ENCODE data around the gene GOLT1A.

GOLT1A gene

DNA sequence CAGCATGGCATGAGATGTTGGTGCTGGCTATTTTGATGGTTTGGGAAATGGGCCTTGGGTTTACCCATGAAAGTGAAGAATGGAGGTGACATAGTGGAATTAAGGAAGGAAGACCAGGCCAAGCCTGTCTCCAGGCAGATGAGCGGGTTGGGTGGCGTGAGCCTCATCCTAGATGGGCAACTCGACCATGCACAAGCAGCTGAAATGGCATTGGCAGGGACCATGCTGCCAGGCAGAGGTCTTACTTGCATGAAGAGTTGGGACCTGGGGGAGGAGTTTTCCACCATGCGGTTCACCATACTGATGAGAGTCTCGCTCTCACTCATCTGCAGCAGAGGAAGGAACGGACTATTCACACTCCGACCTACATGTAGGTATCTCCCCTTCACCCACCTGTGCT lies 37.5 kb upstream of the GOLT1A start:
- Histone ChIP-seq H4K8ac (ENCODE audit: low read depth, low read length) (no peak overlapping the region), H2BK15ac (replicated peaks; ENCODE audit: low read depth) (no peak overlapping the region), H3K4me2 (ENCODE audit: low read length) (no peak overlapping the region), H3K79me2 (ENCODE audit: control insufficient read depth, insufficient read depth, low read length) (no peaks in the 10 kb centered on the region), H3K27me3 (ENCODE audit: insufficient read depth, low read length, poor library complexity) (no peaks in the 10 kb centered on the region), H3K56ac (ENCODE audit: low read length) (no peak overlapping the region), H3K23ac (ENCODE audit: low read length) (no peak overlapping the region), H2BK5ac (ENCODE audit: low read length) (no peak overlapping the region), H2BK120ac (ENCODE audit: low read depth, low read length) (no peak overlapping the region), H2AK5ac (ENCODE audit: low read length) (no peak overlapping the region), H3K4ac (ENCODE audit: low read depth, low read length) (no peak overlapping the region), H3K18ac (ENCODE audit: low read length) (no peak overlapping the region), H3K27ac (ENCODE audit: low read depth, low read length) (no peak overlapping the region), H3K4me3 (ENCODE audit: low read length) (no peak overlapping the region), H4K5ac (ENCODE audit: low read length) (no peak overlapping the region), H3K36me3 (ENCODE audit: control insufficient read depth, insufficient read depth, low read length) (no peaks in the 10 kb centered on the region), H3K79me1 (ENCODE audit: low read length) (no peaks in the 10 kb centered on the region), H3K9ac (ENCODE audit: low read length) (no peak overlapping the region), H3K4me1 (ENCODE audit: control insufficient read depth, low read depth, low read length) (peaks cover 5% of the 10 kb centered on the region)
- WGBS (ENCODE audit: extremely low coverage, insufficient coverage, low lambda C conversion rate): no CpG with 5 or more reads among the region's 7 CpGs
- no peak for DNase-seq

DNA sequence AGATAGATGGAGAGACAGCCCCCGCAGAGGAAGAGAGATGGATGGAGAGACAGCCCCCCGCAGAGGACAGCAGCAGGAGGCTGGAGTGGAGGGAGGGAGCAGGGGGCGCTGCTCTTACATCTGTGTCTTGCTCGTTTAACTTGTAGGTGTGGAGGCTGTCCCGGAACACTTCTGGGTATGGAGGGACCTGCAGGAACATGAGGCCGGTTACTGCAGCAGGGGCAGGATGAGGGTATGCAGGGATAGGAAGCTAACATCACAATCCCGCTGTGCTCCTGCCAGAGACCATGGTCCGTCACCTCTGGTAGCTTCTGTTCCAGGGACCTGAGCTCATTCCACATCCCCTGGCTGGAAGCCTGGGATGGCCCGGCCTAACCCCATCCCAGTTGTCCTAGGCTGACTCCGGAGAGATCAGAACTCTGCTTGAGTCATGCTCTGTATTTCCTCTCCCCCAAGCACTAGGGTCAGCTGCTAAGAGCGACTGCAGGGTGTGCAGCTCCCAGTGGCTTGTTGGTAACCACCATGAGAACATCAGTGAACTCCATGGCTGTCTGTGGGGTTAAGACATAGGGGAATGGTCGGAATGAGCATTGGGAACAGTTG lies 36.7 kb upstream of the GOLT1A start:
- no peak overlapping the region for H2BK5ac ChIP-seq (ENCODE audit: low read length)
- no peak overlapping the region for H3K4me2 ChIP-seq (ENCODE audit: low read length)
- no peak overlapping the region for H2AK5ac ChIP-seq (ENCODE audit: low read length)
- no peaks in the 10 kb centered on the region for H3K27me3 ChIP-seq (ENCODE audit: insufficient read depth, low read length, poor library complexity)
- no peak overlapping the region for H3K18ac ChIP-seq (ENCODE audit: low read length)
- no peaks in the 10 kb centered on the region for H3K79me2 ChIP-seq (ENCODE audit: control insufficient read depth, insufficient read depth, low read length)
- H3K4ac ChIP-seq (ENCODE audit: low read depth, low read length): no peak overlapping the region
- H3K23ac ChIP-seq (ENCODE audit: low read length): no peak overlapping the region
- no peak overlapping the region for H3K56ac ChIP-seq (ENCODE audit: low read length)
- no peaks in the 10 kb centered on the region for H3K36me3 ChIP-seq (ENCODE audit: control insufficient read depth, insufficient read depth, low read length)
- no peak overlapping the region for H4K8ac ChIP-seq (ENCODE audit: low read depth, low read length)
- no peak overlapping the region for H2BK120ac ChIP-seq (ENCODE audit: low read depth, low read length)
- H2BK15ac ChIP-seq (replicated peaks; ENCODE audit: low read depth): no peak overlapping the region
- H3K27ac ChIP-seq (ENCODE audit: low read depth, low read length): no peak overlapping the region
- WGBS (ENCODE audit: extremely low coverage, insufficient coverage, low lambda C conversion rate): no CpG with 5 or more reads among the region's 12 CpGs
- no peaks in the 10 kb centered on the region for H3K4me1 ChIP-seq (ENCODE audit: control insufficient read depth, low read depth, low read length)
- H4K5ac ChIP-seq (ENCODE audit: low read length): no peak overlapping the region
- H3K9ac ChIP-seq (ENCODE audit: low read length): no peak overlapping the region
- H3K79me1 ChIP-seq (ENCODE audit: low read length): no peaks in the 10 kb centered on the region
- no peak for DNase-seq
- H3K4me3 ChIP-seq (ENCODE audit: low read length): no peak overlapping the region

DNA sequence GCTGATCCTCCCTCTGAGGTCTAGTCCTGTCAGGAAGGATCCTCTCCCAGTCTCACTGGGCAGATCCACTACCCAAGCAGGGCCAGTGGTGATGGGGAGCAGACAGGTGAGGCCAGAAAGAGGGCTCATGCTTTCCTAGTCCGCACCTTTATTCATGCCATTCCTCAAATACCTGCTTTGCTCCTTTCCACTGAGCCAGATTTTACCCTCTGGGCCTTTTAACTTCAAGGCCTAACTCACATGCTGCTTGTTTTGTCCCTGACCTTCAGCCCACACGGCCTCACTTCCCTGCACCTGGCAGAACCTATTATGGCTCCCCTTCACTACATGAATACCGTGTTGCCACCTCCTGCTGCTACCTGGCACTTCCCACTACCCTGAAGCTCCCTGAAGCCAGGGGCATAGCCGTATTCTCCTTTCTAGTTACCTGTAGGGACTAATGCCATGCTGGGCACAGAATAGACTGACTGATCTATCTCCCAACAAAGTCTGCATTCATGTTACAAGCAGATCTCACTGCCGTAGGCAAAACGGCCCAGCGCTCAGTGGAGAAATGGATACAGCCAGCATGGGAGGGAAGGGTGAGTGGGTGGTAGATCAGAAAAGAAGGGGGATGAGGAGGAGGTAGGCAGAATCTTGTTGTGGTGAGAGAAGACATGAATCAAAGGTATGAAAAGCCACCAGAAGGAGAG lies 36.1 kb upstream of the GOLT1A start:
- no peak overlapping the region for H2BK5ac ChIP-seq (ENCODE audit: low read length)
- H3K23ac ChIP-seq (ENCODE audit: low read length): no peak overlapping the region
- no peak overlapping the region for H3K9ac ChIP-seq (ENCODE audit: low read length)
- no CpG with 5 or more reads among the region's 7 CpGs for whole genome bisulfite sequencing (ENCODE audit: extremely low coverage, insufficient coverage, low lambda C conversion rate)
- no peak overlapping the region for H3K4me2 ChIP-seq (ENCODE audit: low read length)
- no peaks in the 10 kb centered on the region for H3K27me3 ChIP-seq (ENCODE audit: insufficient read depth, low read length, poor library complexity)
- H3K4me3 ChIP-seq (ENCODE audit: low read length): no peak overlapping the region
- no peaks in the 10 kb centered on the region for H3K79me1 ChIP-seq (ENCODE audit: low read length)
- no peak overlapping the region for H2BK120ac ChIP-seq (ENCODE audit: low read depth, low read length)
- no peak overlapping the region for H3K27ac ChIP-seq (ENCODE audit: low read depth, low read length)
- no peak overlapping the region for H3K18ac ChIP-seq (ENCODE audit: low read length)
- H3K4ac ChIP-seq (ENCODE audit: low read depth, low read length): no peak overlapping the region
- DNase-seq: peak; percentile 38
- no peak overlapping the region for H4K8ac ChIP-seq (ENCODE audit: low read depth, low read length)
- no peak overlapping the region for H4K5ac ChIP-seq (ENCODE audit: low read length)
- no peak overlapping the region for H2AK5ac ChIP-seq (ENCODE audit: low read length)
- H3K36me3 ChIP-seq (ENCODE audit: control insufficient read depth, insufficient read depth, low read length): no peaks in the 10 kb centered on the region
- no peaks in the 10 kb centered on the region for H3K4me1 ChIP-seq (ENCODE audit: control insufficient read depth, low read depth, low read length)
- no peaks in the 10 kb centered on the region for H3K79me2 ChIP-seq (ENCODE audit: control insufficient read depth, insufficient read depth, low read length)
- H2BK15ac ChIP-seq (replicated peaks; ENCODE audit: low read depth): no peak overlapping the region
- no peak overlapping the region for H3K56ac ChIP-seq (ENCODE audit: low read length)

DNA sequence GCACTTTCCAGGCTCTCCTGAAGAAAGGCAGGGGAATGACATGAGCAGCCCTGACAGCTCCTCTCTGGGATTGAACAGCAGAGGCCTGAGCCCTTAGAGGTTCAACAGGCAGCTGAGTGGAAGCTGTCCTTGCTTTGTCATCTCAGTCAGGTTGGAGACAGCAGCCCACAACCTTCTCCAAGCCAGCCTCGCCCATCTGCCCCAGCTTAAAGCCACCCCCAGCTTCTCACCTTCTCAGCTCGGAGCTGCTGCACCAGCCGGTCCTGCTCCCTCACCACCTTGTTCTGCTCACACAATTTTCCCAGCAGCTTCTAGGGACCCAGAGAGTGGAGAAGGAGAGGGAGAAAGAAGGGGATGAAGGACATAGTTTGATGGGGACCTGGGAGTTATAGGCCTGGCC lies 35.2 kb upstream of the GOLT1A start:
- Histone ChIP-seq H4K8ac (ENCODE audit: low read depth, low read length) (no peak overlapping the region), H3K4me1 (ENCODE audit: control insufficient read depth, low read depth, low read length) (no peaks in the 10 kb centered on the region)
- no CpG with 5 or more reads among the region's 3 CpGs for WGBS (ENCODE audit: extremely low coverage, insufficient coverage, low lambda C conversion rate)

DNA sequence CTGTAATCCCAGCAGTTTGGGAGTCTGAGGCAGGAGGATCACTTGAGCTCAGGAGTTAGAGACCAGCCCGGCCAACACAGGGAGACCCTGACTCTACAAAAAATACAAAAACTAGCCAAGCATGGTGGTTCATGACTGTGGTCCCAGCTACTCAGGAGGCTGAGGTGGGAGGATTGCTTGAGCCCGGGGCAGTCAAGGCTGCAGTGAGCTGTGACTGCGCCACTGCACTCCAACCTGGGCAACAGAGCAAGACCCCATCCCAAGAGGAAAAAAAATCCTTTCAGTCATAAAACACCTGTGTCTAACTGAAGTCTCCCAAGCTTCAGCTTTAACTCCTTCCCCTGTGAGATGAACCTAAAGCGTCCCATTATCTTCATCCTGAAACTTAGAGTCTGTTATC lies 33.1 kb upstream of the GOLT1A start:
- H4K5ac ChIP-seq (ENCODE audit: low read length): no peak overlapping the region
- H3K79me1 ChIP-seq (ENCODE audit: low read length): no peaks in the 10 kb centered on the region
- H2BK120ac ChIP-seq (ENCODE audit: low read depth, low read length): no peak overlapping the region
- H3K56ac ChIP-seq (ENCODE audit: low read length): no peak overlapping the region
- H3K4me1 ChIP-seq (ENCODE audit: control insufficient read depth, low read depth, low read length): no peaks in the 10 kb centered on the region
- H3K27me3 ChIP-seq (ENCODE audit: insufficient read depth, low read length, poor library complexity): no peaks in the 10 kb centered on the region
- H3K4me2 ChIP-seq (ENCODE audit: low read length): no peak overlapping the region
- H4K8ac ChIP-seq (ENCODE audit: low read depth, low read length): no peak overlapping the region
- no peak overlapping the region for H2AK5ac ChIP-seq (ENCODE audit: low read length)
- no peak overlapping the region for H3K18ac ChIP-seq (ENCODE audit: low read length)
- H2BK5ac ChIP-seq (ENCODE audit: low read length): no peak overlapping the region
- DNase-seq: no peak
- H3K4me3 ChIP-seq (ENCODE audit: low read length): no peak overlapping the region
- no peaks in the 10 kb centered on the region for H3K36me3 ChIP-seq (ENCODE audit: control insufficient read depth, insufficient read depth, low read length)
- no peak overlapping the region for H2BK15ac ChIP-seq (replicated peaks; ENCODE audit: low read depth)
- no peak overlapping the region for H3K4ac ChIP-seq (ENCODE audit: low read depth, low read length)
- no peaks in the 10 kb centered on the region for H3K79me2 ChIP-seq (ENCODE audit: control insufficient read depth, insufficient read depth, low read length)
- H3K27ac ChIP-seq (ENCODE audit: low read depth, low read length): no peak overlapping the region
- WGBS (ENCODE audit: extremely low coverage, insufficient coverage, low lambda C conversion rate): no CpG with 5 or more reads among the region's 4 CpGs
- no peak overlapping the region for H3K9ac ChIP-seq (ENCODE audit: low read length)
- H3K23ac ChIP-seq (ENCODE audit: low read length): no peak overlapping the region

More for the DNA sequence above, 35.2 kb upstream of the GOLT1A start:
- Histone ChIP-seq H3K36me3 (ENCODE audit: control insufficient read depth, insufficient read depth, low read length) (no peaks in the 10 kb centered on the region), H3K27me3 (ENCODE audit: insufficient read depth, low read length, poor library complexity) (no peaks in the 10 kb centered on the region), H3K18ac (ENCODE audit: low read length) (no peak overlapping the region), H3K9ac (ENCODE audit: low read length) (no peak overlapping the region), H3K23ac (ENCODE audit: low read length) (no peak overlapping the region), H3K4ac (ENCODE audit: low read depth, low read length) (no peak overlapping the region), H3K4me2 (ENCODE audit: low read length) (no peak overlapping the region), H3K4me3 (ENCODE audit: low read length) (no peak overlapping the region), H3K27ac (ENCODE audit: low read depth, low read length) (no peak overlapping the region), H2BK120ac (ENCODE audit: low read depth, low read length) (no peak overlapping the region), H2BK5ac (ENCODE audit: low read length) (no peak overlapping the region), H3K79me2 (ENCODE audit: control insufficient read depth, insufficient read depth, low read length) (no peaks in the 10 kb centered on the region), H3K79me1 (ENCODE audit: low read length) (no peaks in the 10 kb centered on the region), H2AK5ac (ENCODE audit: low read length) (no peak overlapping the region), H2BK15ac (replicated peaks; ENCODE audit: low read depth) (no peak overlapping the region), H4K5ac (ENCODE audit: low read length) (no peak overlapping the region), H3K56ac (ENCODE audit: low read length) (no peak overlapping the region)
- DNase-seq: no peak

DNA sequence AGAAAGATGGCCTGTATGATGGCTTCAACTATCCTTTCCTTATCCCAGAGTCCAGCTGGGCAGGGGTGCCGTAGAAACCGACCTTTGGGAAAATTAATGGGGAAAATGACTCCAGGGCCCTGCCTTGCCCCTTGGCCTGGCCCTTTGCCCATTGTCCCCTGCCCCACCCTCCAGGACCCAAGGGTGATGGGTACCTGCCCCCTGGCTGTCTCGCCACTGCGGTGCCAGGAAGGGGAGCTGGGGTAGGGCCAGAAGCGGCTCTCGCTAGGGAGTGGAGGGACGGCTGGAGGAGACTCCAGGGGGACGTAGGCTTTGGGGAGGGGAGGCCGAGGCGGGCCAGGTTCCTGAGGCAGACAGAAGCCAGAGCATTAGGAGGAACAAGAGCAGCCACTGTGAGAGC lies 29.1 kb upstream of the GOLT1A start:
- Histone ChIP-seq H3K23ac (ENCODE audit: low read length) (no peak overlapping the region), H3K27me3 (ENCODE audit: insufficient read depth, low read length, poor library complexity) (no peaks in the 10 kb centered on the region), H2BK120ac (ENCODE audit: low read depth, low read length) (no peak overlapping the region), H3K56ac (ENCODE audit: low read length) (no peak overlapping the region), H3K4me2 (ENCODE audit: low read length) (no peak overlapping the region), H3K4me1 (ENCODE audit: control insufficient read depth, low read depth, low read length) (no peaks in the 10 kb centered on the region), H3K9ac (ENCODE audit: low read length) (no peak overlapping the region), H2BK5ac (ENCODE audit: low read length) (no peak overlapping the region), H3K18ac (ENCODE audit: low read length) (no peak overlapping the region), H4K5ac (ENCODE audit: low read length) (no peak overlapping the region), H3K4me3 (ENCODE audit: low read length) (no peak overlapping the region), H3K36me3 (ENCODE audit: control insufficient read depth, insufficient read depth, low read length) (no peaks in the 10 kb centered on the region), H3K27ac (ENCODE audit: low read depth, low read length) (no peak overlapping the region), H3K4ac (ENCODE audit: low read depth, low read length) (no peak overlapping the region), H2BK15ac (replicated peaks; ENCODE audit: low read depth) (no peak overlapping the region), H3K79me1 (ENCODE audit: low read length) (no peaks in the 10 kb centered on the region), H3K79me2 (ENCODE audit: control insufficient read depth, insufficient read depth, low read length) (no peaks in the 10 kb centered on the region), H2AK5ac (ENCODE audit: low read length) (no peak overlapping the region), H4K8ac (ENCODE audit: low read depth, low read length) (no peak overlapping the region)
- no peak for DNase-seq
- no CpG with 5 or more reads among the region's 10 CpGs for WGBS (ENCODE audit: extremely low coverage, insufficient coverage, low lambda C conversion rate)
